ENCODE measurements around the gene CSF1.

Gene CSF1

GRCh38 chr1:109884242-109884891, 26.3 kb upstream of the CSF1 start:
- no peak overlapping the region for H3K27ac ChIP-seq
- no peak for TF ChIP-seq ZFX (IDR thresholded peaks at IDR 0.05)
- TF ChIP-seq CTCF (conservative IDR thresholded peaks at IDR 0.05), result no peak

- TF ChIP-seq CTCF (conservative IDR thresholded peaks at IDR 0.05) (no peak), ZFX (IDR thresholded peaks at IDR 0.05) (no peak)
- H3K27ac ChIP-seq, result no peak overlapping the region
Measured at GRCh38 chr1:109885589-109885988, 25.1 kb upstream of the CSF1 start.

- TF ChIP-seq CTCF (conservative IDR thresholded peaks at IDR 0.05), result no peak
- no peak for TF ChIP-seq ZFX (IDR thresholded peaks at IDR 0.05)
- no peak overlapping the region for H3K27ac ChIP-seq
Measured at GRCh38 chr1:109886827-109887226, 23.8 kb upstream of the CSF1 start.

GRCh38 chr1:109887271-109887670, 23.4 kb upstream of the CSF1 start:
- TF ChIP-seq ZFX (IDR thresholded peaks at IDR 0.05), result no peak
- no peak for TF ChIP-seq CTCF (conservative IDR thresholded peaks at IDR 0.05)

GRCh38 chr1:109887884-109888283, 22.8 kb upstream of the CSF1 start:
- TF ChIP-seq ZFX (IDR thresholded peaks at IDR 0.05) (no peak), CTCF (conservative IDR thresholded peaks at IDR 0.05) (no peak)
- no peak overlapping the region for H3K27ac ChIP-seq

More at GRCh38 chr1:109887271-109887670, 23.4 kb upstream of the CSF1 start:
- no peak overlapping the region for H3K27ac ChIP-seq

GRCh38 chr1:109889094-109889493, 21.6 kb upstream of the CSF1 start:
- no peak overlapping the region for H3K27ac ChIP-seq
- TF ChIP-seq ZFX (IDR thresholded peaks at IDR 0.05), result no peak
- TF ChIP-seq CTCF (conservative IDR thresholded peaks at IDR 0.05), result no peak

GRCh38 chr1:109890115-109890953, 20.3 kb upstream of the CSF1 start:
- H3K27ac ChIP-seq, result no peak overlapping the region
- TF ChIP-seq CTCF (conservative IDR thresholded peaks at IDR 0.05) (no peak), ZFX (IDR thresholded peaks at IDR 0.05) (no peak)
